Stimulated activated CD8-positive, alpha-beta memory T cell treated with anti-CD3 and anti-CD28 coated beads, Interleukin-7, amount 100 ng/mL, for 24 hours (primary cell): ENCODE data around the gene POLR2E.

Experiments
- DNase-seq: peaks from one replicate; pipeline ENCODE4 v3.0.0-alpha.2; 2020; ENCODE audit warnings: low read depth

Gene POLR2E

GRCh38 chr19:1063909-1064660 lies 31.1 kb downstream of the POLR2E start:
- DNase-seq: no peak

GRCh38 chr19:1063030-1063908 lies 31.9 kb downstream of the POLR2E start:
- DNase-seq: no peak

- no peak for DNase-seq
These were observed 32.7 kb downstream of the POLR2E start for GRCh38 chr19:1062387-1063029.

- DNase-seq: no peak
These were observed 33.2 kb downstream of the POLR2E start for GRCh38 chr19:1061987-1062386.

GRCh38 chr19:1060689-1061088 lies 34.5 kb downstream of the POLR2E start:
- DNase-seq: no peak

- DNase-seq: no peak
These were observed 37.1 kb downstream of the POLR2E start for GRCh38 chr19:1058112-1058511.

GRCh38 chr19:1057176-1057855 lies 37.9 kb downstream of the POLR2E start:
- DNase-seq: no peak

GRCh38 chr19:1055886-1056620 lies 39.1 kb downstream of the POLR2E start:
- DNase-seq: no peak

GRCh38 chr19:1055028-1055425 lies 40.1 kb downstream of the POLR2E start:
- no peak for DNase-seq

GRCh38 chr19:1054102-1055027 lies 40.8 kb downstream of the POLR2E start:
- no peak for DNase-seq

GRCh38 chr19:1053176-1054101 lies 41.7 kb downstream of the POLR2E start:
- DNase-seq: no peak

- no peak for DNase-seq
These were observed 42.7 kb downstream of the POLR2E start for GRCh38 chr19:1052349-1052975.

- DNase-seq: no peak
These were observed 43.4 kb downstream of the POLR2E start for GRCh38 chr19:1051791-1052190.

- DNase-seq: no peak
These were observed 44.0 kb downstream of the POLR2E start for GRCh38 chr19:1050989-1051788.

GRCh38 chr19:1049800-1050199 lies 45.4 kb downstream of the POLR2E start:
- no peak for DNase-seq

GRCh38 chr19:1049106-1049505 lies 46.1 kb downstream of the POLR2E start:
- DNase-seq: no peak

GRCh38 chr19:1047696-1048147 lies 47.5 kb downstream of the POLR2E start:
- no peak for DNase-seq
